Measurements from ENCODE around the gene ZNF615. TPM values are rescaled to one million over a fixed set of nuclear protein-coding genes. Genes with fewer than 3 reads are reported as not detected.
"Not testable (repeated sequence)": the region's sequence is repeated elsewhere in the genome, so short reads cannot be mapped to it uniquely, and the experiment has no call there.

ZNF615 gene
- total RNA-seq (2014; rRNA removed; shearing (Covaris generic)) = 2.5 and 7.9 TPM in 2 replicates
- polyA plus RNA-seq (2015; cell fraction: cytosol; rRNA removed) = 2.6 and 2.7 TPM in 2 replicates
- 3.5 and 3.8 TPM in 2 replicates for polyA plus RNA-seq (2015; cell fraction: nucleus; rRNA removed)

DNA sequence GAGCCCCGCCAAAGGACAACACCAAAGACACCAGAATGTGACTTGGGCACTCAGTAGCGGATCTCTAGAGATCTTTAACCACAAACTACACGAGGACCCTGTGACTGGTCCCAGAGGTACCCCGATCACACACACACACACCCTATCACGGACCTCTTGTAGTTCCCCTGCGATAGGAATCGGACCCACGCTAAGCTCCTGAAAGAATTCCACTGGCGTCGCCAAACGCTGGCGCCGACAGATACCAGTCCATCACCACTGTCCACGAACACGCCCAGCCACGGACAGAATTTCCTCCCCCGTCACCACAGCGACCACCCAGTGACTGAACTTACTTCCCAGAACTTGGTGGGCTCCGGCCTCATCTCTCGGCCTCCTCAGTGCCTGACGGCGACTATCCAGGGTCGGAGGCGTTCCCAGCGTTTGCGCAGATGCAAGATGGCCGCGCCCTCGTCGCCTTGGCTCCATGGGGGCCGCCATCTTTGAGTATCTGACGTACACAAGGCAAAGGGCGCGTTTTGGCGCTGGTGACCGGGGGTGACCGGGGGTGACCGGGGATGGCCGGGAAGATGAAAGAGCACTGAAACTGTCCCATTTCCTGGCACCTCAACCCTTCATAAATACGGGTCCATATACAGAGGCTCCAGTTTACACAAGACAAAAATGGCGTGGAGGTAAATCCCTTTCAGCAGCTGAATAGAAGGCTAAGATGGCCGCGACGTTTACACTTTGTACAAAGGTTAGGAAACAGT, at the start of gene ZNF615:
Gene ZNF615, minus strand, starts transcription at position 406 of the 752 bp plus-strand sequence. CDS start 4,500 bp downstream, outside the sequence.
- peak; percentile 73 for DNase-seq (ENCODE audit: low read depth)

DNA sequence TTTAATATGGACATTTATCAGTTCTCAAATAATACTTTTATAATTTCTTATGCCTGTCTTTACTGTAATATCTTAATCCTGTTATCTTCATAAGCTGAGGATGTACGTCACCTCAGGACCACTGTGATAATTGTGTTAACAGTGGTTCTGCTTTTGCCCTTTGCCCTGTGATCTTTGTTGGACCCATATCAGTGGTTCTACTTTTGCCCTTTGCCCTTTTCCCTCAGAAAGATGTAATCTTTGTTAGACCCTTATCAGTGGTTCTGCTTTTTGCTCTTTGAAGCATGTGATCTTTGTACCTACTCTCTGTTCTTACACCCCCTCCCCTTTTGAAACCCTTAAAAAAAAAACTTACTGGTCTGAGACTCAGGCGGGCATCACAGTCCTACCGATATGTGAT, 48.5 kb upstream of the ZNF615 start:
- not testable (repeated sequence) for DNase-seq (ENCODE audit: low read depth)

DNA sequence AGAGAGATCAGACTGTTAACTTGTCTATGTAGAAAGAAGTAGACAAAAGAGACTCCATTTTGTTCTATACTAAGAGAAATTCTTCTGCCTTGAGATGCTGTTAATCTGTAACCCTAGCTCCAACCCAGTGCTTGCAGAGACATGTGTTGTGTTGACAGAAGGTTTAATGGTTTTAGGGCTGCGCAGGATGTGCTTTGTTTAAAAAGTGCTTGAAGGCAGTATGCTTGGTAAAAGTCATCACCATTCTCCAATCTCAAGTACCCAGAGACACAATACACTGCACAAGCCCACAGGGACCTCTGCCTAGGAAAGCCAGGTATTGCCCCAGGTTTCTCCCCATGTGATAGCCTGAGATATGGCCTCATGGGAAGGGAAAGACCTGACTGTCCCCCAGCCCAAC, 43.7 kb upstream of the ZNF615 start:
- DNase-seq (ENCODE audit: low read depth) = not testable (repeated sequence)

DNA sequence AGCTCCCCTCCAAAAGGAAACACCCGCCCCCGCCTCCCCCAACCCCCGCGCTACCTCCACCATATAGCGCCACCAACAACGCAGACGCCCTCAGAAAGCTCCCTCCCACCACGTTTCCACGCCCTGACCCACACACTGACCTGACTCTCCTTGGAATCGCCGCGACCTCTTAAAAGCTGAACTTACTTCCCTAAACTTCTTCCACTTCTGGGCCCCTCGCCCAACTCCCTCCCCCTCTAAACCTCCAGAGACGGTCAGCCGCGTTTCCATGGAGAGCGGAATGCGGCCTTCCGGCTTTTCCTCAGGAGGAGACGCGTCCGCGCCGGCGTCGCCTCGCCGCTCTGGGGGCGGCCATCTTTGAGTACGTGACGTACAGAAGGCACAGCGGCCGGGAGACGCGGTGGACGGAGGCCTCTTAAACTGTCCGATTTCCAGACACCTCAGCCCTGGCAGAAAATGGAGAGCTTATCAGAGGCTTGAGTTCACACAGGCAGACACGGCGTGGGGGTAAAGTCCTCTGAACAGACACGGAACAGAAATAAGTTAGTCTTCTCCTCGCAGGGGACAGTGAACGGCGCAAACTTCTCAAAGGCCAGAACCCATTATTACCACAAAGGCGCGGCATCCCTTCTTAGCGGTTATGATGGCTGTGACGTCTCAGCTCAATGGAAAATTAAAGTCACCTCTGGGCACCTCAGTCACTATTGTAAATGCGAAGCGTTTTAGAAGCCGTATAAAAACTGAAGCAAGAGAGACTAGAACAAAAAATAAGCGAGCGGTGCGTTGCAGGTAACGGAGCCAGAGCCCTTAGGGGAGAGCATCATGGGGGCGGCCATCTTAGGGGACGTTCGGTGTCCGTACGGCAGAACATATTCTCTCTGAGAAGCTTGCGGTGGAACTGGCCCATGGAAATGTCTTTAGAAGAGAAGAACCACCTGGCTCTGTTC, 40.8 kb upstream of the ZNF615 start, which contains the start of gene ZNF432:
Gene ZNF432, minus strand, starts transcription at position 284 of the 947 bp plus-strand sequence. CDS start 1,970 bp downstream, outside the sequence.
- peak; percentile 85 for DNase-seq (ENCODE audit: low read depth)

DNA sequence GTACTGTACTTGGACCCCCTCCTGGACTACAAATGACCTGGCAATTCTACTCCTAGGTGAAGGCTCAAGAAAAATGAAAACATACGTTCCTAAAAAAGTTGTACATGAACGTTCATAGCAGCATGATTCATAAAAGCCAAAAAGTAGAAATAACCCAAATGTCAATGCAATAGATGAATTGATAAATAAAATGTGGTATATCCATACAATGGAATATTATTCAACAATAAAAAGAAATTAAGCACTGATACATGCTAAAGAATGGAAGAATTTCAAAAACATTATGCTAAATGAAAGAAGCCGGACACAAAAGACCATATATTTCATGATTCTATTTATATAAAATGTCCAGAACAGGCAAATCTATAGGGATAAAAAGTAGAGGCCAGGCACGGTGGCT, 31.2 kb upstream of the ZNF615 start:
- no peak for DNase-seq (ENCODE audit: low read depth)

DNA sequence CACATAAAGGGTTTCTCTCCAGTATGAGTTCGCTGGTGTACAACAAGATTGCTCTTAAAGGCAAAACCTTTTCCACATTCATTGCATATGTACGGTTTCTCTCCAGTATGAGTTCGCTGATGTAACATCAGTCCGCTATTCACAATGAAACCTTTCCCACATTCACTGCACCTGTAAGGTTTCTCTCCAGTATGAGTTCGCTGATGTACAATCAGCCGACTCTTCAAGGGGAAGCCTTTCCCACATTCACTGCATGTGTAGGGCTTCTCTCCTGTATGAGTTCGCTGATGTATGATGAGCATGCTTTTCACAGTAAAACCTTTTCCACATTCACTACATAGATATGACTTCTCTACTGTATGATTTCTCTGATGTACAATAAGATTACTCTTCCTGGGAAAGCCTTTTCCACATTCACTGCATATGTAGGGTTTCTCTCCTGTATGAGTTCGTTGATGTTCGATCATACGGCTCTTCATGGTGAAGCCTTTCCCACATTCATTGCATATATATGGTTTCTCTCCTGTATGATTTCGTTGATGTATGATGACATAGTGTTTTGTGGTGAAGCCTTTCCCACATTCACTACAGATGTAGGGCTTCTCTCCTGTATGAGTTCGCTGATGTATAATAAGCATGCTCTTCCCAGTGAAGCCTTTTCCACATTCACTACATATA, 26.2 kb upstream of the ZNF615 start:
- no peak for DNase-seq (ENCODE audit: low read depth)

DNA sequence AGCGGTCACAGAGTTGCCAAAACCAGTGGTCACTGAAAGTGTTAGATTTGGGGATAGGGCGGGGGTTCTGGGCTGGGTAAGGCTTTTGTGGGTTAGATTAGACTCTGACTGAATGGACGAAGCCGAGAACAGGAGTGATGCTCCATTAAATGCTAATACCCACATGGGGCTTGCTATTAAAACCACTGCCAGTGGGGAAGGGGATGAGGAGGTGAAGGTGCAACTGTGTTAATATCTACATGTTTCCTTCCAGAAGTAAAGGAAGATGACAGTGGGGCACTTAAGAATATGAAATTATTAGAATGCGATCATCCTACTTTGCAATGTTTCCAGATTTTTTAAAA, 20.7 kb upstream of the ZNF615 start:
- no peak for DNase-seq (ENCODE audit: low read depth)

DNA sequence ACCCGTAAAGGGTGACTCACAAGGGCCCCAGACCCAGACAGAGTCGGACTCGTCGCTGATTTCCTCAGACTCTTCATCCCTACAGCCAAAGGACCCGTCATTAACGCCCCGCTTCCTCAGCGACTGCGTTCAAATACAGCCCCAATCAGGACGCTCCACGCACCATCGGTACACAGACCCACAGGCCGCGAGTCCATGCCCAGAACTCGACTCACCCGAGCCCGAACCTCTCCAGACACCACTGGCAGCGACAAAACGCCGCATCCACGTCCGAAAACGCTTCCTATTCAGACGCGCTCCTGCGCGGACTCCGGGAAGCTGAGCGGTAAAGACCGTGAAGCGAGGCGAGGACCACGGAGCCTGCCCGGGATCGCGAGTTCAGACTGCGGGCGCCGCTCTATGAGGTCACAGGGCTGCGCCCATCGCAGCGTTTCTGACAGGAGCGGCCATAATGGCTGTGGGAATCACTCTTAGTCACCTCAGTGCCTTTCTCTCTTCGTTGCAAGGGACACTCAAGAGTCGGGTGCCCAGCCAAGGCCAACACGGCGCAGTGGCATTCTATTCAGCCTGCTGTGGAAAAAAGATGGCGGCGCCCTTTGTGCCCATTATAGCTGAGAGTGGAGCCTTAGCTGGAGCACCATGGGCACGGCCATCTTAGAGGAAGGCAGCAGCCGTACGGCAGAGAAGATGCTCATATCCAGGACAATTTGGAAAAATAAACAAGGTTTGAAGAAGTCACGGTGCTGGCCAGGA, 20.2 kb upstream of the ZNF615 start, which contains the start of gene ZNF614:
Gene ZNF614, minus strand, starts transcription at position 353 of the 753 bp plus-strand sequence. CDS start 2,634 bp downstream, outside the sequence.
- peak; percentile 85 for DNase-seq (ENCODE audit: low read depth)

DNA sequence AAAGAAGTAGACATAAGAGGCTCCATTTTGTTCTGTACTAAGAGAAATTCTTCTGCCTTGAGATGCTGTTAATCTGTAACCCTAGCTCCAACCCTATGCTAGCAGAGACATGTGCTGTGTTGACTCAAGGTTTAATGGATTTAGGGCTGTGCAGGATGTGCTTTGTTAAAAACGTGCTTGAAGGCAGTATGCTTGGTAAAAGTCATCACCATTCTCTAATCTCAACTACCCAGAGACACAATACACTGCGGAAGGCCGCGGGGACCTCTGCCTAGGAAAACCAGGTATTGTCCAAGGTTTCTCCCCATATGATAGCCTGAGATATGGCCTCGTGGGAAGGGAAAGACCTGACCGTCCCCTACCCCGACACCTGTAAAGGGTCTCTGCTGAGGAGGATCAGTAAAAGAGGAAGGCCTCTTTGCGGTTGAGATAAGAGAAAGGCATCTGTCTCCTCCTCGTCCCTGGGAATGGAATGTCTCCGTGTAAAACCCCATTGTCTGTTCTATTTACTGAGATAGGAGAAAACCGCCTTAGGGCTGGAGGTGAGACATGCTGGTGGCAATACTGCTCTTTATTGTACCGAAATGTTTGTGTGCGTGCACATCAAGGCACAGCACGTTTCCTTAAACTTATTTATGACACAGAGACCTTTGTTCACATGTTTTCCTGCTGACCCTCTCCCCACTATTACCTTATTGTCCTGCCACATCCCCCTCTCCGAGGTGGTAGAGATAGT, 18.4 kb upstream of the ZNF615 start:
- not testable (repeated sequence) for DNase-seq (ENCODE audit: low read depth)

DNA sequence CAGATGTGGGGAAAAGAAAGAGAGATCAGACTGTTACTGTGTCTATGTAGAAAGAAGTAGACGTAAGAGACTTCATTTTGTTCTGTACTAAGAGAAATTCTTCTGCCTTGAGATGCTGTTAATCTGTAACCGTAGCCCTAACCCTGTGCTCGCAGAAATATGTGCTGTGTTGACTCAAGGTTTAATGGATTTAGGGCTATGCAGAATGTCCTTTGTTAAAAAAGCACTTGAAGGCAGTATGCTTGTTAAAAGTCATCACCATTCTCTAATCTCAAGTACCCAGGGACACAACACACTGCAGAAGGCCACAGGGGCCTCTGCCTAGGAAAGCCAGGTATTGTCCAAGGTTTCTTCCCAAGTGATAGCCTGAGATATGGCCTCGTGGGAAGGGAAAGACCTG, 16.5 kb upstream of the ZNF615 start:
- DNase-seq (ENCODE audit: low read depth) = not testable (repeated sequence)

DNA sequence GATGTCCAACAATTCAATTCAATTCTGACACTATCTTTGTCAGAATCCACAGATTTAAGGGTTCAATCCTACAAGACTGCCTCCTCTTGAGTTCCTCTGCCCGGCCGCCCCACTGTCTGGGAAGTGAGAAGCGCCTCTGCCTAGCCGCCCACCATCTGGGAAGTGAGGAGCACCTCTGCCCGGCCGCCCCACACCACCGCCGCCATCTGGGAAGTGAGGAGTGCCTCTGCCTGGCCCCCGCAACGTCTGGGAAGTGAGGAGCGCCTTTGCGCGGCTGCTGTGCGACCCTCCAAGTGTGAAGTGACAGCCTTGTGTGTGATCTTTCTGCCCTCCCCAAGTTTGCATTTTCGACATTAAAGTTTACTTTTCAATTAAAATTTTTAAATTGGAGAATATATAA, 14.2 kb upstream of the ZNF615 start:
- no peak for DNase-seq (ENCODE audit: low read depth)

DNA sequence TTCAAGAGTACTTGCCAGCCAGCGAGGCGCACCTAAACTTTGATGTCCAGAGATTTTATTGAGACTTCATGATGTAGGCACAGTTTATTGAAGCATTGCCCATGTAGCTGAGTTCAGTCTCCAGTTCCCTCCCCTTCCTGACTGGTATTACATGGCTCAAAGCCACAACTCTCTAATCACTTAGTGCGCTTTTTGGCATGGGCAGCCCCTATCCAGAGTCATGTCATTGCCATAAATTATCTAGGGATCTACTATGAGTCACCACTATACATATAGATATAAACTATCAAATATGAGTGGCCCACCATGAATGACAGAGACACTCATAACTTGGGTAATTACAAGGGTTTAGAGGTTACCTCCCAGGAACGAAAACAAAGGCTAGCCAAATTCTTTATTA, 12.5 kb upstream of the ZNF615 start:
- no peak for DNase-seq (ENCODE audit: low read depth)

DNA sequence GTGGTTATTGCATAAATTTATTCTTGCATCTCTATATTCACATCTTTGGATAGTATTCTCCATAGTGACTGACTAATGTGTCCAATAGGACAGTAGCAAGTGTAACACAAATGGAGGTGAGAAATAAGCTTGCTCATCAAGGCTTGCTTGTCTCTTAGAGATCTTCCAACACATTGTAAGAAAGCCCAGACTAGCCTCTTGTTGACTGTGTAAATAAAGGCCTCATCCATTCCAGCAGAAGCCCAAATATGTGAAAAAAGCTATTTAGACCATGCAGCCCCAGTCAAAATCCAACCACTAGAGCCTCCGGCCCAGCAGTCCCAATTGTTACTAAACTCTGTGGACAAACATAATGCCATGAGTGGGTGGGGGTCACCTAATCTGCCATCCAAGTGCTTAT, 2.7 kb upstream of the ZNF615 start:
- no peak for DNase-seq (ENCODE audit: low read depth)

DNA sequence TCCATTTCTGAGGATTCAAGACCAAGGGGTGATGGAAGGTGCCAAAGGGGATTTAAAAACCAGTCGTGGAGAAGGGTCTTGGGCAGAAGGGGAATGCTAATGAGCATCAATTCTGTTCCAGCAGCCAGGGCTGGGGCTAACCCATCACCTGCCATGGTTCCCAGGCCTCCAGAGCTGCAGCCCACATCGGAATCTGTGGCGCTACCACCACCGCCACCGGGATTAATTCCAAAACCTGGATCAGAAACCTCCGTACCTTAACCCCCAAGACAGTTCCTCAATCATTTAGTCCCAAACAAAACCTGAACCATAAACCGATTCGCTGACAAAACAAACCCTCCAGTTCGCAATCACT, 583 bp downstream of the ZNF615 start:
- no peak for DNase-seq (ENCODE audit: low read depth)

DNA sequence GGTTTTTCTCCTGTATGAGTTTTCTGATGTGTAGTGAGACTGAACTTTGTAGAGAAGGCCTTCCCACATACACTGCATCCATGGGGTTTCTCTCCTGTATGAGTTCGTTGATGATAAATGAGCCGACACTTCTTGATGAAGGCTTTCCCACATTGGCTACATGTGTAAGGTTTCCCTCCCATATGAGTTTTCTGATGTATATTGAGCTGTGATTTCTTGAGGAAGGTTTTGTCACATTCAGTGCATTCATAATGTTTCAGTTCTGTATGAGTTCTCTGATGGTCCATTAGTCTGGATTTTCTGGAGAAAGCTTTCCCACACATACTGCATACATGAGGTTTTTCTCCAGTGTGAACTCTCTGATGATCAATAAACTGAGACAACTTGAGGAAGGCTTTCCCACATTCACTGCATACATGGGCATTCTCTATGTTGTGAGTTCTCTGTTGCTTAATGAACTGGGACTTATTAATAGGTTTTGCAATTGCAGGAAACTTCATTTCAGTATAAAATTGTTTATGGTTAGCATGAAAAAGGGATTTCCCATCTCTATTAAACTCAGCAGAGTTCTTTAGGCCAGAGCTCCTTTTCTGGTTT, 13.9 kb downstream of the ZNF615 start:
- no peak for DNase-seq (ENCODE audit: low read depth)

DNA sequence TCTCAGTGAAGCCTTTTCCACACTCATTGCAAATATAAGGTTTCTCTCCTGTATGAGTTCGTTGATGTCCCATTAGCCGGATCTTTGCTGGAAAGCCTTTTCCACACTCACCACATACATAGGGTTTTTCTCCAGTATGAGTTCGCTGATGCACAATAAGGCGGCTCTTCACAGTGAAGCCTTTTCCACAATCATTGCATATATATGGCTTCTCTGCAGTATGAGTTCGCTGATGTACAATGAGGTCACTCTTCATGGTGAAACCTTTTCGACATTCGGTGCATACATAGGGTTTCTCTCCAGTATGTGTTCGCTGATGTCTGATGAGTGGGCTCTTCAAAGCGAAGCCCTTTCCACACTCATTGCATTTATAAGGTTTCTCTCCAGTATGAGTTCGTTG, 14.6 kb downstream of the ZNF615 start:
- DNase-seq (ENCODE audit: low read depth) = no peak

DNA sequence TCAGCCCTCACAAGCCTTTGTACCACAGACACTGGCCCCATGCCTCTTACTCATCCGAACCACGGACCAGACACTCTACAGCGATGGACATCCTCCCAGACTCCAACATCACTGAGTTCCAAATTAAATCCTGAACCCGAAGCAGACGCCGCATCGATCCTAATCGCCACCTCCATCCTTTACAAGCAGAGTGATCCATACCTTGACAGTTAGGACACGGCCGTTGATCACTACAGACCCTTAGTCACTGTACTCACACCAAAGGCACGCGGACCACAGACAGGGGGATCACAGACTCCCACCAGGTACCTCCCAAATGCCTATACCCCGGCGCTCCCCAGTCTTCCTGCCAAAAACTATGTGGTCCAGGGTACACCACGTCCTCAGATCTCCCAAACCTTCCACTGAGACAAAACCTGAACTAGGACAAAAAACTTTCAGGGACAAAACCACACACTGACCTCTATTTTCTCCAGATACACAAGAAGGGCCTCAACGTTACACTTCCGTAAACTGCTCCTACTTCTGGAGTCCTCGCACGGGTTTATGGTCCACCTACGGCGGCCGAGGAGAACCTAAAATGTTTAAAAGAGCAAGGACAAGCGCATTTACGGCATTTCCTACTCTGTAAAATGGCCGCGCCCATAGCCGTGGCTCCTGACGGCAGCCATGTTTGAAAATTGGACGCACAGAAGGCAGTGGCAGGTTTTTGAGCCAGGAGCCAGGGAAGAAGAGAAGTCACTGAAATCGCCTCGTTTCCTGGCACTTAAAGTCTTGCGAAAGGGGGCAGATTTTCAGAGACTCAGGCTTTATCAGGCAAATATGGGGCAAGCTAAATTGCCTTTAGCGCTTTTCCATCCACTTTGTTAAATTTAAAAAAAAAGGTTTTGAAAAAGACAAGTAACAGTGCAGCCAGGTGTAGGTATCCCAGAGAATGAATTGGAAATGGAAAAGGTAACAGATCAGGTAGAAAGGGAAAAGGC, 21.4 kb downstream of the ZNF615 start, which contains the start of gene ZNF350:
Gene ZNF350, minus strand, starts transcription at position 532 of the 983 bp plus-strand sequence. CDS start 12,480 bp downstream, outside the sequence.
- peak; percentile 90 for DNase-seq (ENCODE audit: low read depth)

DNA sequence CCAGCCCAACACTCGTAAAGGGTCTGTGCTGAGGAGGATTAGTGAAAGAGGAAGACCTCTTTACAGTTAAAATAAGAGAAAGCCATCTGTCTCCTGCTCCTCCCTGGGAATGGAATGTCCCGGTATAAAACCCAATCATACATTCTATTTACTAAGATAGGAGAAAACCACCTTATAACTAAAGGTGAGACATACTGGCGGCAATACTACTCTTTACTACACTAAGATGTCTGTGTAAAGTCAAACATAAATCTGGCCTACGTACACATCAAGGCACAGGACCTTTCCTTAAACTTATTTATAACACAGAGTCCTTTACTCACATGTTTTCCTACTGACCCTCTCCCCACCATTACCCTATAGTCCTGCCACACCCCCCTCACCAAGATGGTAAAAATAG, 24.6 kb downstream of the ZNF615 start:
- DNase-seq (ENCODE audit: low read depth) = no peak
